IMR-90 (cell line): ENCODE measurements around the gene SLC25A14. TPM values are rescaled to one million over a fixed set of nuclear protein-coding genes. Genes with fewer than 3 reads are reported as not detected.

Experiments used
- ATAC-seq: fragments of 200-7000 bp; cut with Tn5 transposase; 2 replicates; pipeline ENCODE4 v1.9.1; 2020; ENCODE audit warnings: low read depth, mild to moderate bottlenecking, moderate library complexity
- BruUV-seq: library from RNA; stranded (reverse); fragments of 400-500 nt; replicated peaks from 2 replicates; lab custom pipeline; 2021; lab: Mats Ljungman, UMichigan
- CTCF ChIA-PET: fragments of 300-600 bp; formaldehyde crosslinking; extraction: SDS; loops from one replicate; lab custom pipeline; 2021; ENCODE audit warnings: antibody characterized with exemption; lab: Yijun Ruan, JAX
- POLR2A ChIA-PET: fragments of 300-600 bp; sonication (Branson Sonifier 250); formaldehyde crosslinking; loops from one replicate; lab custom pipeline; 2022; ENCODE audit warnings: antibody characterized with exemption; ENCODE audit not compliant: unreplicated experiment; lab: Charles Lee
- DNase-seq: peaks from one replicate; pipeline ENCODE4 v3.0.0; 2013
- H2AFZ ChIP-seq: replicated peaks from 2 replicates; pipeline ENCODE3; 2013; ENCODE audit warnings: low read length, mild to moderate bottlenecking; ENCODE audit not compliant: poor library complexity
- H2AK5ac ChIP-seq: 2 replicates; pipeline ENCODE4 v1.6.1; 2013; ENCODE audit warnings: low read depth, low read length, inconsistent platforms
- H2AK9ac ChIP-seq: replicated peaks from 2 replicates; pipeline ENCODE3; 2013; ENCODE audit warnings: mild to moderate bottlenecking, low read depth, low read length, moderate library complexity; ENCODE audit not compliant: poor library complexity
- H2BK120ac ChIP-seq: 2 replicates; pipeline ENCODE4 v1.6.1; 2013; ENCODE audit warnings: low read depth, low read length, inconsistent platforms
- H2BK15ac ChIP-seq: 3 replicates; pipeline ENCODE4 v1.6.1; 2013; ENCODE audit warnings: low read depth, low read length, inconsistent platforms
- H2BK20ac ChIP-seq: 2 replicates; pipeline ENCODE4 v1.6.1; 2013; ENCODE audit warnings: low read depth, mild to moderate bottlenecking, inconsistent platforms, low read length, moderate library complexity
- H2BK5ac ChIP-seq: 2 replicates; pipeline ENCODE4 v1.6.1; 2013; ENCODE audit warnings: mild to moderate bottlenecking, low read depth, low read length, inconsistent platforms; ENCODE audit not compliant: poor library complexity, severe bottlenecking
- H3K14ac ChIP-seq: replicated peaks from 2 replicates; pipeline ENCODE4 v1.6.1; 2013; ENCODE audit warnings: low read depth, low read length, inconsistent platforms
- H3K18ac ChIP-seq: 2 replicates; pipeline ENCODE4 v1.6.1; 2013; ENCODE audit warnings: low read depth, low read length, control low read depth
- H3K23ac ChIP-seq: 2 replicates; pipeline ENCODE4 v1.6.1; 2013; ENCODE audit warnings: low read depth, low read length, inconsistent platforms
- H3K27ac ChIP-seq: 2 replicates; pipeline ENCODE4 v1.5.1; 2013; ENCODE audit warnings: mild to moderate bottlenecking, control low read depth, low read length; ENCODE audit not compliant: insufficient read depth
- H3K27me3 ChIP-seq: 2 replicates; pipeline ENCODE4 v1.6.1; 2013; ENCODE audit warnings: low read length; ENCODE audit not compliant: control insufficient read depth, insufficient read depth
- H3K36me3 ChIP-seq: 2 replicates; pipeline ENCODE4 v1.6.1; 2013; ENCODE audit warnings: low read length, mixed read lengths; ENCODE audit not compliant: control insufficient read depth, insufficient read depth
- H3K4ac ChIP-seq: 2 replicates; pipeline ENCODE4 v1.6.1; 2013; ENCODE audit warnings: low read depth, low read length, inconsistent platforms
- H3K4me1 ChIP-seq: 2 replicates; pipeline ENCODE4 v1.6.1; 2013; ENCODE audit warnings: low read length, mixed read lengths; ENCODE audit not compliant: control insufficient read depth, insufficient read depth
- H3K4me2 ChIP-seq: 2 replicates; pipeline ENCODE4 v1.6.1; 2013; ENCODE audit warnings: low read depth, mild to moderate bottlenecking, control low read depth, low read length, moderate library complexity
- H3K4me3 ChIP-seq: 2 replicates; pipeline ENCODE4 v1.5.1; 2013; ENCODE audit warnings: low read depth, mild to moderate bottlenecking, control low read depth, low read length, moderate library complexity; ENCODE audit not compliant: insufficient read depth
- H3K56ac ChIP-seq: 2 replicates; pipeline ENCODE4 v1.6.1; 2013; ENCODE audit warnings: low read length, inconsistent platforms; ENCODE audit not compliant: insufficient read depth; ENCODE audit errors: extremely low read depth
- H3K79me1 ChIP-seq, 2 experiments: 2 replicates each; pipeline ENCODE4 v1.6.1; 2013; ENCODE audit warnings: low read length in 2 of 2, inconsistent platforms in 1 of 2, low read depth in 1 of 2
- H3K9ac ChIP-seq: 2 replicates; pipeline ENCODE4 v1.6.1; 2013; ENCODE audit warnings: low read depth, low read length, control low read depth
- H3K9me1 ChIP-seq: 2 replicates; pipeline ENCODE4 v1.6.1; 2013; ENCODE audit warnings: low read length, inconsistent platforms; ENCODE audit not compliant: insufficient read depth
- H3K9me3 ChIP-seq: 2 replicates; pipeline ENCODE4 v1.6.1; 2013; ENCODE audit warnings: low read length; ENCODE audit not compliant: control insufficient read depth, insufficient read depth
- H4K20me1 ChIP-seq: 2 replicates; pipeline ENCODE4 v1.6.1; 2013; ENCODE audit warnings: low read length, inconsistent platforms; ENCODE audit not compliant: insufficient read depth
- H4K5ac ChIP-seq: 2 replicates; pipeline ENCODE4 v1.6.1; 2013; ENCODE audit warnings: mild to moderate bottlenecking, low read depth, low read length, control low read depth
- H4K8ac ChIP-seq, 2 experiments: 2 replicates each; pipeline ENCODE4 v1.6.1; 2013; ENCODE audit warnings: low read depth in 2 of 2, low read length in 2 of 2, control low read depth in 1 of 2, inconsistent platforms in 1 of 2
- H4K91ac ChIP-seq: 2 replicates; pipeline ENCODE4 v1.6.1; 2013; ENCODE audit warnings: low read depth, low read length, inconsistent platforms; ENCODE audit not compliant: insufficient read depth
- RAD21 ChIP-seq: IDR thresholded peaks from 2 replicates; pipeline ENCODE4 v1.6.1; 2012; ENCODE audit warnings: low read length, improper control_type of control experiment
- WGBS, 2 experiments: methylation state at CpG; one replicate each; pipeline versions ENCODE4 v1.1.5 to v1.1.7; 2013; ENCODE audit warnings: missing lambda C conversion rate in 2 of 2; ENCODE audit not compliant: insufficient read length in 1 of 2; ENCODE audit errors: extremely low coverage in 2 of 2; 5-methylcytosine and 5-hydroxymethylcytosine counted together
- dilution Hi-C: fragments of 300-500 bp; cut with HindIII; formaldehyde crosslinking; loops from one replicate; pipeline ENCODE4 v1.14.3; 2018; ENCODE audit warnings: low sequenced_read_pairs; ENCODE audit not compliant: unreplicated experiment
- in situ Hi-C: fragments of 300-500 bp; cut with MboI; formaldehyde crosslinking; loops from 3 replicates; pipeline ENCODE4 v1.14.3; 2019; ENCODE audit warnings: low sequenced_read_pairs, inconsistent platforms, mixed read lengths
- intact Hi-C: fragments of 100-400 bp; cut with micrococcal nuclease; formaldehyde crosslinking; loops from 2 replicates; pipeline ENCODE4 v1.10.0; 2022
- polyA plus RNA-seq, 3 experiments: library from polyadenylated mRNA; depleted of rRNA; stranded (reverse); fragments of >200 nt; gene quantifications; 2 replicates each; pipeline ENCODE4 v1.2.3, GENCODE V29; 2012; ENCODE audit warnings: low replicate concordance in 1 of 3
- total RNA-seq: library from RNA; depleted of rRNA; stranded (reverse); fragments of >200 nt; gene quantifications from 2 replicates; pipeline ENCODE4 v1.2.3, GENCODE V29; 2012

The SLC25A14 gene
- total and polyA plus RNA-seq, 2 of the 4 experiments (the other 2 are of a cell fraction), result 13.8 TPM

GRCh38 chrX:130413415-130413814 lies 73.7 kb downstream of the SLC25A14 start:
- Histone ChIP-seq H4K5ac (no peak overlapping the region), H3K4me2 (no peak overlapping the region), H2BK20ac (no peak overlapping the region), H3K9me1 (no peaks in the 10 kb centered on the region), H2AK5ac (no peak overlapping the region), H3K23ac (no peak overlapping the region), H3K9me3 (no peaks in the 10 kb centered on the region), H3K9ac (no peak overlapping the region), H2AFZ (no peak overlapping the region), H4K20me1 (no peaks in the 10 kb centered on the region), H3K56ac (no peak overlapping the region), H3K36me3 (peaks cover 8% of the 10 kb centered on the region), H2BK120ac (no peak overlapping the region), H4K8ac (no peak overlapping the region), H3K4ac (no peak overlapping the region), H3K27me3 (no peaks in the 10 kb centered on the region), H4K91ac (no peak overlapping the region), H2AK9ac (no peak overlapping the region), H2BK15ac (no peak overlapping the region), H3K27ac (no peak overlapping the region), H3K14ac (no peak overlapping the region), H2BK5ac (no peak overlapping the region), H3K4me3 (no peak overlapping the region), H3K4me1 (no peaks in the 10 kb centered on the region), H3K18ac (no peak overlapping the region), H3K79me1 (no peaks in the 10 kb centered on the region)
- CTCF ChIA-PET, result no interaction called here
- WGBS, 2 experiments, result no CpG with 5 or more reads among the region's 2 CpGs
- in situ Hi-C loops, result no loop called here
- DNase-seq, result no peak
- POLR2A ChIA-PET, result no interaction called here
- no peak for ATAC-seq
- TF ChIP-seq RAD21, result no peak
- intact Hi-C loops, result no loop called here
- no TSS peak for BruUV-seq
- dilution Hi-C loops, result no loop called here
